ENCODE measurements around the gene DSEL.

The DSEL gene

GRCh38 chr18:67500522-67501205 is 15.9 kb downstream of the DSEL start:
- DNase-seq: no peak

GRCh38 chr18:67496469-67496868 is 20.1 kb downstream of the DSEL start:
- no peak for DNase-seq

- no peak for DNase-seq
These were observed 30.0 kb downstream of the DSEL start for GRCh38 chr18:67486534-67486933.

GRCh38 chr18:67485655-67486054 is 30.9 kb downstream of the DSEL start:
- DNase-seq: no peak

GRCh38 chr18:67484458-67484857 is 32.1 kb downstream of the DSEL start:
- DNase-seq: no peak

- DNase-seq: no peak
These were observed 32.6 kb downstream of the DSEL start for GRCh38 chr18:67483952-67484351.

GRCh38 chr18:67483237-67483636 is 33.3 kb downstream of the DSEL start:
- no peak for DNase-seq

- DNase-seq: no peak
These were observed 38.3 kb downstream of the DSEL start for GRCh38 chr18:67478249-67478648.

- no peak for DNase-seq
These were observed 39.0 kb downstream of the DSEL start for GRCh38 chr18:67477522-67477921.

- DNase-seq: no peak
These were observed 39.9 kb downstream of the DSEL start for GRCh38 chr18:67476585-67476984.

- DNase-seq: no peak
These were observed 40.8 kb downstream of the DSEL start for GRCh38 chr18:67475673-67476072.

- no peak for DNase-seq
These were observed 48.5 kb downstream of the DSEL start for GRCh38 chr18:67468038-67468437.

GRCh38 chr18:67467188-67467587 is 49.3 kb downstream of the DSEL start:
- no peak for DNase-seq

GRCh38 chr18:67464499-67464898 is 52.0 kb downstream of the DSEL start:
- DNase-seq: no peak

- DNase-seq: no peak
These were observed 52.7 kb downstream of the DSEL start for GRCh38 chr18:67463829-67464228.

GRCh38 chr18:67456711-67457110 is 59.8 kb downstream of the DSEL start:
- DNase-seq: no peak

Measured in stimulated activated CD4-positive, alpha-beta T cell treated with anti-CD3 and anti-CD28 coated beads, Interleukin-2, amount 100 ng/mL, for 48 hours (primary cell).